Stimulated activated CD4-positive, alpha-beta T cell treated with anti-CD3 and anti-CD28 coated beads, Interleukin-2, amount 100 ng/mL, for 24 hours (primary cell): Measurements from ENCODE around the gene UPK2.

Experiments
- DNase-seq, 2 donors: peaks; one replicate each; pipeline ENCODE4 v3.0.0-alpha.2; 2020

UPK2 gene

GRCh38 chr11:118996926-118997626, 41.0 kb downstream of the UPK2 start:
- peak; percentile 40 to 50 for DNase-seq

GRCh38 chr11:118997627-118998387, 41.7 kb downstream of the UPK2 start, which contains the start of gene CENATAC:
TSS of gene CENATAC (plus strand) at chr11:118998138. CDS start at chr11:118998198, 60 bp downstream.
- DNase-seq = peak; percentile 95 to 98

- no peak for DNase-seq
Measured at GRCh38 chr11:118998388-118998717, 42.3 kb downstream of the UPK2 start.

GRCh38 chr11:118998822-118999221, 42.7 kb downstream of the UPK2 start:
- DNase-seq = no peak

- DNase-seq = no peak
Measured at GRCh38 chr11:119000906-119001305, 44.8 kb downstream of the UPK2 start.

- DNase-seq = no peak
Measured at GRCh38 chr11:119006656-119007055, 50.6 kb downstream of the UPK2 start.
